GM21360 (cell line): ENCODE data around the gene SVBP.
A peak's percentile ranks its signal among the peaks of the same experiment; 100 is the strongest.

ENCODE experiments used
- ATAC-seq: cut with Tn5 transposase; IDR thresholded peaks from one replicate; pipeline ENCODE4 v1.9.1; 2021; ENCODE audit warnings: mild to moderate bottlenecking, moderate library complexity; ENCODE audit not compliant: unreplicated experiment

SVBP gene

GRCh38 chr1:42806593-42806992 is 10.6 kb downstream of the SVBP start:
- no peak for ATAC-seq

- ATAC-seq: no peak
Observed at GRCh38 chr1:42806171-42806570, 11.0 kb downstream of the SVBP start.

GRCh38 chr1:42801832-42802473 is 15.2 kb downstream of the SVBP start:
- no peak for ATAC-seq

GRCh38 chr1:42797979-42798378 is 19.2 kb downstream of the SVBP start:
- ATAC-seq: no peak

- ATAC-seq: no peak
Observed at GRCh38 chr1:42797414-42797813, 19.8 kb downstream of the SVBP start.

DNA sequence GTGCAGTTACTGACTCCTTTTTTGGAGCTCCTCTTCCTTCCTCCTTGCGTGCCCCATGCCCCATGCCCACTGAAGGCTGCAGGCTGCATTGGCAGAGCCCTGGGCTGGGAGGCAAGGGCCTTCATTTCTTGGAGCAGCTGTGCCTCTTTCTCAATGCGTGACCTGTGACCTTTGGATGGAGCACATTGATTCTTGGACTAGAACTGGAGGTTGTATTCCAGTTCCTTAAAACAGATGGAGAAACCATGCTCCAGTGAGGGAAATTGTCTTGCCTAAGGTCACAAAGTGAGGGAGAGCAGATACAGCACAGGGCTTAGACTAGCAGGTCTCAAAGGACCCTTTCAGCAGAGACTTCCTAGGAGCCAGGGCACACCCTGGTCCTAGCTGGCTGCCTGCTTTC is 23.4 kb downstream of the SVBP start:
- no peak for ATAC-seq

DNA sequence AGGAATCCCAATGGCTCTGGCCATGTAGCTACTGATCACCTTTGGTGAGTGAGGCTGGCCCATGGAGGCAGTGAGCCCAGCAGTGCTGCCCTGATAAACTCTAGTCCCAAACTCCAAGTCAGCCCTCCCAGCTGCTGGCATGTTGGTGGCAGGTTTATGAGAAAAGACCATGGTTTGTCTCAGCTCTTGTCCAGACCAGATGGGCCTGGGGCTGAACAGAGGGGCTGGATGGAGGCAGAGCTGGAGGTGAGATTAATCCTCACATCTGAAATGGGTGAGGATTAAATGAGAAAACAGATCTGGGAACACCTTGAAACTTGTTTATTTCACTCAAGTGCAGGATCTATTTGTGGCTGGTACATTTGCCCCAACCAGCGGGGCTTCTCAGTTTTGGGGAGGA is 29.2 kb downstream of the SVBP start:
- no peak for ATAC-seq

- no peak for ATAC-seq
Observed at GRCh38 chr1:42786097-42786496, 31.1 kb downstream of the SVBP start.

GRCh38 chr1:42784946-42785693 is 32.1 kb downstream of the SVBP start, which contains the start of gene TMEM269:
Gene TMEM269, plus strand, starts transcription at chr1:42784991. Its CDS starts 4,903 bp downstream, at chr1:42789894.
- no peak for ATAC-seq

- ATAC-seq: no peak
Observed at GRCh38 chr1:42784547-42784945, 32.7 kb downstream of the SVBP start.

DNA sequence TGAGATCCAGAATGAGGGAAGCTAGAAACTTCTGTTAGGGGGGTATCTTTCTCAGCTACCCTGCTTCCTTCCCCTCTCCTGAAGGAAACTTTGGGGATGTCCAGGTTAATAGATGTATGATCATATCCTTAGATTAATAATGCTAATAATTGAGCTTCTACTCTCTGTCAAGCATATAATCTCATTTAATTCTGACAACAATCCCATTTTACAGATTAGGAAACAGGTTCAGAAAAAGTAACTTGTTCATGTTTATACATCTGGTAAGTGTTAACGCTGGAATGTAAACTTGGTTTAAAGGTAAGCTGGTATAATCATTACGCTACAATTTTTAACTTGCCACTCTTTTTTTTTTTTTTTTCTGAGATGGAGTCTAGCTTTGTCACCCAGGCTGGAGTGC is 34.1 kb downstream of the SVBP start:
- no peak for ATAC-seq

DNA sequence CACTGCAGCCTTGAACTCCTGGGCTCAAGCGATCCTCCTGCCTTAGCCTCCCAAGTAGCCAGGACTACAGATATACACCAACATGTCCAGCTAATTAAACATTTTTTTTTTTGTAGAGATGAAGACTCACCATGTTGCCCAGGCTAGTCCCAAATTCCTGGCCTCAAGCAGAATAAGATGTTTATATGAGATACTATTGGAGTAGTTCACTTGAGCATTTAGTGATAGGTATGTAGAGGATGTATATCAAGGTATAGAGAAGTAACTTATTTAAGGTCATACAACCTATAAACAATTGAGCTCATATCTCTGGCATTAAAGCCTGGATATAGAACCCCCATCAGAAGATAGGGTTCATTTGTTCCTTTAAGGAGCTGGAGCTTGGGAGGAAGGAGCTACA is 37.0 kb downstream of the SVBP start:
- ATAC-seq: no peak

DNA sequence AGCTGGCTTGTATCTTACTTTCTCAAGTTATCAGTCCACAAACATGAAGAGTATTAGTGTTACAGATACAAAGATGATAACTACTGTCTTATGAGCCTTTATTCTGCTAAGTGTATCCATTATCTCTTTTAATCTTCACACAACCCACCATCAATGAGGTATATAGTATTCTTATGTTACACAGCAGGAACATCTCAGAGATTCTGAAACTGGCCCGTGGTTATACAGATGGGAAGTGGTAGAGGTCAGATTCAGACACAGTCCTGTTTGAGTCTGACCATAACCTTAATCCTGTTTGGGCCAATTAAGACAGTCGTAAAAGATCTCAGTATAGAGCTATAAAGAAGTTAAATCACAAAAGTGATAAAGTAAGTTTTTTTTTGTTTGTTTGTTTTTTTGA is 37.5 kb downstream of the SVBP start:
- no peak for ATAC-seq

DNA sequence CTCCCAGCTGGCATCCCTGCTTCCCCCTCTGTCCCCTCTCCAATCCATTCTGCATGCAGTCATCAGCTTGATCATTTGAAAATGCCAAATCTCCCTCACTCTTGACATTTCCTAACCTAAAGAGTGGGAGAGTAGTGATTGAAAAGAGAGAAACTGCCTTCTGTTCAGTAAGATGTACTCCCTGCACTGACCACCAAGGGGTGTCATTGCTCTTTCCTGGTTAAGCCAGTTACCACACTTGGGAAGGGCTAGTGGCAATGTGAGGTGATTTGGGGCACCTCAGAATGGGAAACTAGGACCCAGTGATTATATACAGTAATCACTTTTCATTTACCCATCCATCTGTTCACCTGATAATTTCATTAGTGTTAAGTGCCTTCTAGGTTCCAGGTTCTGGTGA is 39.3 kb downstream of the SVBP start:
- ATAC-seq: no peak

DNA sequence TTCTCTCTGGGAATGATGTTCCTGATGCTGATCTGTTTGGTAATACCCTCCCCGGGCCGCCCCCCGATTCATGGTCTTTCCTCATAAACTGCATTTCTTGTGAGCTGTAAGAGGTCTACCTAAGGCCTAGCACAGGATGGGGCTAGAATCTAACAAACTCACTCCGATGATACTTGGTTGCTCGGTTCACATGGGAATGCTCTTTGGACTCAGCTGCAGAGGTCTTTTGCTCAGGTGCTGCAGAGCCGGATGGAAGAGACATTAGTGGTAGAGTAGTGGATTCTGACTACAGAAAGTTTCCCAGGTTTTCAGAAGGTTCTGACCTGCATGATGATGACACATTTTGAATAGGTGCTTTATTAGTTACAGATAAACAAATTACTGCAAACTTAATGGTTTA is 40.7 kb downstream of the SVBP start:
- no peak for ATAC-seq

DNA sequence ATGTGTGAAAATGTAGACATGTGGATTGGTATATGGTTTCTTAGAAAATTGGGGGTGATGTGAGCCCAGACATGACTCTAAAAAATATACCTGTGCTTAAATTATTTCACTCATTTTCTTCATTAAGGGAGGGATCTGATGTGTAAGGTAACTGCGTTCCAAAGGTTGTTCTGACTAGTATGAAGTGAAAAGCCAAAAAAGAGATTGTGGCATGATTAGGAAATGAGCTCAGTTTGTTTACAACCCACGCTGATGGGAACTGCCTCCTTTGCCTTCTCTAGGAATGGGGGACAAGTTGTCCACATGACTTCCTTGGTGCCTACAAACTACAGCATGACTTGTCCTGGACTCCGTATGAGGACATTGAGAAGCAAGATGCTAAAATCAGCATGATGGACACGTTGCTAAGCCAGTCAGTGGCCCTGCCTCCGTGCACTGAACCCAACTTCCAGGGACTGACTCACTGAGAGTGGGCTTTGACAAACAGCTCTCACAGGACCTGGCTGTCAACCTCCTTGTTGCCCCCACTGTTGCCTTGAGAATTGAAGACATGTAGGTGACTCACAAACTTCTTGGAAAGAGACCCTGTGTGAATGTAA is 42.2 kb downstream of the SVBP start:
- no peak for ATAC-seq

DNA sequence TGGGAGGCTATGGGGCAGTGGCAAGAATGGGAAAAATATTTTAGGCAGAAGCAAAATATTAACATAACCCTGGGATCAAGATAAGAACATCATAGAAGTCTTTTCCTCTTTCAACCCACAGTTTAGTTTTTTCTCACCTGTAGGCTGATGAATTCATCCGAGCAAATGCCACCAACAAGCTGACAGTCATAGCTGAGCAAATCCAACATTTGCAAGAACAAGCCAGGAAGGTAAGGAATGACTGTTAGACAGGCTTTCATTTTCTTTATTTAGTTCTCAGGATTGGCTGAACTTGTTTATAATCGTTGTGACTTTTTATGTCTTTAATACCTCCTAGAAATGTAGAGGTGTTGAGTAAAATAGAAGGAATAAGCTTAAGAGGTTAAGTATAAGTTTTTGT is 43.8 kb downstream of the SVBP start:
- ATAC-seq: no peak

GRCh38 chr1:42769811-42770210 is 47.4 kb downstream of the SVBP start:
- no peak for ATAC-seq

GRCh38 chr1:42768172-42768571 is 49.0 kb downstream of the SVBP start:
- no peak for ATAC-seq

GRCh38 chr1:42767510-42768000 is 49.6 kb downstream of the SVBP start:
- peak; percentile 20 for ATAC-seq

GRCh38 chr1:42766741-42767509 is 50.3 kb downstream of the SVBP start, which contains the start of the genes C1orf50 and P3H1:
Gene C1orf50, plus strand, starts transcription at chr1:42767249. Its CDS starts 63 bp downstream, at chr1:42767312.
Gene P3H1, minus strand, starts transcription at chr1:42767028. Its CDS starts 57 bp downstream, at chr1:42766971.
- peak; percentile 86 for ATAC-seq
